Kidney (tissue), 14 donors: ENCODE data around the gene ATP8B1. TPM values are rescaled to one million over a fixed set of nuclear protein-coding genes. Genes with fewer than 3 reads are reported as not detected.

Experiments
- DNase-seq, 5 donors: peaks; one replicate each; pipeline ENCODE4 v3.0.0-alpha.2; 2013 to 2020
- FAIRE-seq: peaks from 2 replicates; lab custom pipeline; 2012; peaks lifted over from hg19 to GRCh38; lab: Jason Lieb, UNC
- H3K27ac ChIP-seq, 2 donors: one replicate each; pipeline ENCODE4 v1.7.0; 2013; ENCODE audit warnings: low read depth in 2 of 2, low read length in 2 of 2, inconsistent platforms in 1 of 2
- H3K27me3 ChIP-seq: one replicate; pipeline ENCODE4 v1.7.1; 2013; ENCODE audit warnings: low read length, inconsistent platforms; ENCODE audit not compliant: control insufficient read depth, insufficient read depth
- H3K36me3 ChIP-seq, 3 donors: one replicate each; pipeline versions ENCODE4 v1.7.0 to v1.7.1; 2013; ENCODE audit warnings: low read length in 3 of 3, control low read depth in 1 of 3, inconsistent platforms in 1 of 3; ENCODE audit not compliant: insufficient read depth in 3 of 3, control insufficient read depth in 2 of 3
- H3K4me1 ChIP-seq, 3 donors: one replicate each; pipeline versions ENCODE4 v1.7.0 to v1.7.1; 2013; ENCODE audit warnings: low read length in 3 of 3, inconsistent platforms in 1 of 3, low read depth in 1 of 3; ENCODE audit not compliant: control insufficient read depth in 2 of 3, insufficient read depth in 2 of 3
- H3K4me3 ChIP-seq, 3 donors: one replicate each; pipeline versions ENCODE4 v1.7.0 to v1.8.1; 2013; ENCODE audit warnings: low read length in 3 of 3, control low read depth in 1 of 3, inconsistent platforms in 1 of 3
- H3K9ac ChIP-seq, 3 donors: one replicate each; pipeline versions ENCODE4 v1.7.0 to v1.7.1; 2013; ENCODE audit warnings: low read length in 3 of 3, control low read depth in 1 of 3, inconsistent platforms in 1 of 3
- H3K9me3 ChIP-seq, 3 donors: one replicate each; pipeline versions ENCODE4 v1.7.0 to v1.7.1; 2013; ENCODE audit warnings: low read length in 3 of 3, control low read depth in 1 of 3, inconsistent platforms in 1 of 3; ENCODE audit not compliant: control insufficient read depth in 2 of 3, insufficient read depth in 1 of 3
- CTCF ChIP-seq: IDR thresholded peaks from 3 replicates; pipeline ENCODE4 v1.5.1; 2012; ENCODE audit warnings: mild to moderate bottlenecking, moderate library complexity, borderline replicate concordance; ENCODE audit not compliant: insufficient read depth; ENCODE audit errors: extremely low read depth
- intact Hi-C: fragments of 100-400 bp; cut with DNase I; formaldehyde crosslinking; loops from one replicate; pipeline ENCODE4 v1.11.1; 2022
- polyA plus RNA-seq: library from polyadenylated mRNA; stranded (reverse); fragments of 350-450 nt; fragmentation: Illumina TruSeq; extraction: RNeasy Lipid Tissue Mini Kit (QIAGEN cat#74804); gene quantifications from one replicate; pipeline ENCODE4 v1.2.3, GENCODE V29; 2014; ENCODE audit warnings: low read depth, low replicate concordance; ENCODE audit not compliant: insufficient read depth
- total RNA-seq: library from RNA; stranded (reverse); fragmentation: NEBNext Ultra II Directional; extraction: Animal tissue kit (Norgen Biotek cat#: 25700); gene quantifications from one replicate; pipeline ENCODE4 v1.2.1, GENCODE V29; 2021
- donor health status: control.
- donor health status: control.
- donor health status: control.
- donor health status: control.
- donor health status: control.
- donor health status: DM: yes; HTN: yes; CAD: no.
- donor health status: Normal renal cell carcinoma (clear cell type).

ATP8B1 gene
- total and polyA plus RNA-seq, 2 donors from 2014 or later: 5.2 to 40.8 TPM

GRCh38 chr18:57841568-57841967 is 38.5 kb upstream of the ATP8B1 start:
- DNase-seq: no peak
- no peaks in the 10 kb centered on the region for H3K27me3 ChIP-seq
- H3K9ac ChIP-seq: no peak overlapping the region
- TF ChIP-seq CTCF: no peak
- no peak overlapping the region for H3K27ac ChIP-seq
- intact Hi-C loops: no loop called here
- H3K4me3 ChIP-seq: no peak overlapping the region
- no peaks in the 10 kb centered on the region for H3K4me1 ChIP-seq
- no peak for FAIRE-seq
- H3K36me3 ChIP-seq: no peaks in the 10 kb centered on the region
- no peaks in the 10 kb centered on the region for H3K9me3 ChIP-seq

GRCh38 chr18:57839942-57840381 is 36.8 kb upstream of the ATP8B1 start:
- H3K27me3 ChIP-seq: no peaks in the 10 kb centered on the region
- H3K9ac ChIP-seq: no peak overlapping the region
- no peaks in the 10 kb centered on the region for H3K36me3 ChIP-seq
- DNase-seq (no peak), FAIRE-seq (no peak)
- intact Hi-C loops: no loop called here
- no peak overlapping the region for H3K27ac ChIP-seq
- TF ChIP-seq CTCF: no peak
- no peaks in the 10 kb centered on the region for H3K4me1 ChIP-seq
- H3K9me3 ChIP-seq: no peaks in the 10 kb centered on the region
- H3K4me3 ChIP-seq: no peak overlapping the region

- Histone ChIP-seq H3K4me3 (no peak overlapping the region), H3K9ac (no peak overlapping the region), H3K4me1 (no peaks in the 10 kb centered on the region), H3K9me3 (no peaks in the 10 kb centered on the region), H3K27ac (no peak overlapping the region), H3K27me3 (no peaks in the 10 kb centered on the region), H3K36me3 (no peaks in the 10 kb centered on the region)
- FAIRE-seq (no peak), DNase-seq (peak in 3 of 5 donors; percentile 20 to 36 (median 33))
- intact Hi-C loops: no loop called here
- TF ChIP-seq CTCF: no peak
Observed at GRCh38 chr18:57837917-57838548, 34.9 kb upstream of the ATP8B1 start.

- DNase-seq (no peak), FAIRE-seq (no peak)
- Histone ChIP-seq H3K9me3 (no peaks in the 10 kb centered on the region), H3K36me3 (no peaks in the 10 kb centered on the region), H3K4me1 (no peaks in the 10 kb centered on the region), H3K4me3 (no peak overlapping the region), H3K27ac (no peak overlapping the region), H3K27me3 (no peaks in the 10 kb centered on the region), H3K9ac (no peak overlapping the region)
- intact Hi-C loops: no loop called here
- no peak for TF ChIP-seq CTCF
Observed at GRCh38 chr18:57836557-57836956, 33.4 kb upstream of the ATP8B1 start.
